Gastrocnemius medialis (tissue), 4 donors: ENCODE data around the gene LNX1.

Experiments used
- POLR2A ChIP-seq, 2 donors: fragments of 450-650 bp; IDR thresholded peaks; one replicate each; pipeline ENCODE4 v1.6.1; 2017; ENCODE audit warnings: antibody characterized with exemption in 2 of 2, mild to moderate bottlenecking in 2 of 2, moderate library complexity in 2 of 2
- TF ChIP-seq, protein P1 (sequence below), 5 experiments: fragments of 450-650 bp in 3 of 5; fragments of 200-600 bp in 2 of 5; sonication (generic) in 2 of 5; IDR thresholded peaks in 4 of 5; conservative IDR thresholded peaks in 1 of 5; 1 replicate in 4 of 5; 2 replicates in 1 of 5; pipeline ENCODE4 v1.5.1; 2016 to 2019; ENCODE audit warnings: antibody characterized with exemption in 5 of 5, mild to moderate bottlenecking in 3 of 5, moderate library complexity in 3 of 5

DNA sequence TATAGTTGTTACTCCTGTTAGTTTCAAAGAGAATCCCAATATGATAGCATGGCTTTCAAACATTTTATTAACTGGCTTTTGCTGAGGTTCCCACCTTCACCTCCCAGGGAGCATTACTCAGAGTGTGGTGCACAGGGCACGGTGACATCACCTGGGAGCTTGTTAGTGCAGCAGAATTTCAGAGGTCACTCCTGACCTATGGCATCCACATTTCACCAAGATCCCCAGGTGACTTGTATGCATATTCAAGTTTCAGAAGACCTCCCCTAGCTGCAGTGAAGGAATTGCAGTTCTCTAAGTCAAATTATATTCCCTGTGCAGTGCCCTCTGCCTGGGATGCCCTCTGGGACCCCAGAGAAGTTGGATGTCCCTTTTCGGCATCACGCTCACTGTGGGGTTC is 29.7 kb upstream of the LNX1 start:
- no peak for TF ChIP-seq POLR2A (IDR thresholded peaks at IDR 0.05)
- TF ChIP-seq, protein P1, sequence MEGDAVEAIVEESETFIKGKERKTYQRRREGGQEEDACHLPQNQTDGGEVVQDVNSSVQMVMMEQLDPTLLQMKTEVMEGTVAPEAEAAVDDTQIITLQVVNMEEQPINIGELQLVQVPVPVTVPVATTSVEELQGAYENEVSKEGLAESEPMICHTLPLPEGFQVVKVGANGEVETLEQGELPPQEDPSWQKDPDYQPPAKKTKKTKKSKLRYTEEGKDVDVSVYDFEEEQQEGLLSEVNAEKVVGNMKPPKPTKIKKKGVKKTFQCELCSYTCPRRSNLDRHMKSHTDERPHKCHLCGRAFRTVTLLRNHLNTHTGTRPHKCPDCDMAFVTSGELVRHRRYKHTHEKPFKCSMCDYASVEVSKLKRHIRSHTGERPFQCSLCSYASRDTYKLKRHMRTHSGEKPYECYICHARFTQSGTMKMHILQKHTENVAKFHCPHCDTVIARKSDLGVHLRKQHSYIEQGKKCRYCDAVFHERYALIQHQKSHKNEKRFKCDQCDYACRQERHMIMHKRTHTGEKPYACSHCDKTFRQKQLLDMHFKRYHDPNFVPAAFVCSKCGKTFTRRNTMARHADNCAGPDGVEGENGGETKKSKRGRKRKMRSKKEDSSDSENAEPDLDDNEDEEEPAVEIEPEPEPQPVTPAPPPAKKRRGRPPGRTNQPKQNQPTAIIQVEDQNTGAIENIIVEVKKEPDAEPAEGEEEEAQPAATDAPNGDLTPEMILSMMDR (IDR thresholded peaks at IDR 0.05 in 4 of 5, conservative IDR thresholded peaks at IDR 0.05 in 1 of 5), result no peak
